Measurements from ENCODE around the gene IDS. TPM values are rescaled to one million over a fixed set of nuclear protein-coding genes. Genes with fewer than 3 reads are reported as not detected.

IDS gene
- total RNA-seq, 1 experiment from 2014 or later: 39.2 TPM

DNA sequence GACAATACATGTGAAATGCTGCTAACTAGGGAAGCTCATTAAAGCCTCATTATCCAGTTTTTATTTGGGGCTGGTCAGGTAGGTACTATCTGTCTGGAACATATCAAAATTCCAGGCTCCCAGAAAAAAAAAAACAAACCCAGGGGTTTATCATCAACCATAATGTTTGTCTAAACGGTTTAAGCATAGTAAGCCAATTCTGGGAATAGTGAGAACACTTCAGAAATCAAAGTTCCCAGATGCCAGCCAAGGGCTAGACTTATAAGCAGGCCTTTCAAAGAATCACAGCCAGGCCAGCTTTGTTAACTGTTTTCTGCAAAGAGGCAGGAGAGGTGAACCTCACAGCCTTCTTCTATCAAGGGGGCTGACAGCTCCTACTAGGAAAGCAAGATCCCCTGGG, 8.1 kb downstream of the IDS start:
- H3K27ac ChIP-seq (ENCODE audit: insufficient read length, low read depth, low read length): no peak overlapping the region

More for the DNA sequence above, 8.1 kb downstream of the IDS start:
- H4K91ac ChIP-seq (ENCODE audit: insufficient read length, low read depth, low read length): no peak overlapping the region
- H3K9me3 ChIP-seq (ENCODE audit: control insufficient read depth, low read depth, low read length): peaks cover 71% of the 10 kb centered on the region
- H4K8ac ChIP-seq (replicated peaks; ENCODE audit: insufficient read length, low read depth, low read length): no peak overlapping the region
- H3K9me3 Mint-ChIP-seq: peaks cover 42 to 51% of the 10 kb centered on the region in 2 experiments
- no peak overlapping the region for H2AFZ ChIP-seq (ENCODE audit: low read length)
- H3K27ac Mint-ChIP-seq: no peak overlapping the region
- H3K18ac ChIP-seq (ENCODE audit: insufficient read length, low read depth, low read length): no peak overlapping the region
- H3K36me3 Mint-ChIP-seq (ENCODE audit: insufficient read depth in 1 of 3, low read depth in 3 of 3): peaks cover 20 to 54% (median 53%) of the 10 kb centered on the region in 3 experiments; a peak in 6 of 7 replicates
- WGBS (ENCODE audit: extremely low coverage, insufficient read length, low lambda C conversion rate): no CpG with 5 or more reads among the region's 1 CpG
- H3K4ac ChIP-seq (ENCODE audit: low read depth, low read length): no peak overlapping the region
- H2BK20ac ChIP-seq (ENCODE audit: low read depth, low read length, poor library complexity, severe bottlenecking): no peak overlapping the region
- H3K4me2 ChIP-seq (ENCODE audit: insufficient read depth, insufficient read length, low read length): no peak overlapping the region
- no peak overlapping the region for H2BK15ac ChIP-seq (ENCODE audit: low read depth, low read length)
- H3K4me1 Mint-ChIP-seq: no peaks in the 10 kb centered on the region
- no peak overlapping the region for H3K14ac ChIP-seq (ENCODE audit: insufficient read depth, low read length)
- H2BK120ac ChIP-seq (ENCODE audit: low read depth, low read length, poor library complexity, severe bottlenecking): no peak overlapping the region
- no peak for DNase-seq
- no peak overlapping the region for H3K4me3 Mint-ChIP-seq
- no peaks in the 10 kb centered on the region for H3K79me2 ChIP-seq (ENCODE audit: insufficient read depth, low read length)
- no peak overlapping the region for H2BK5ac ChIP-seq (ENCODE audit: insufficient read length, low read length)
- H3K4me1 ChIP-seq (ENCODE audit: insufficient read depth, low read length): no peaks in the 10 kb centered on the region
- no peaks in the 10 kb centered on the region for H3K79me1 ChIP-seq (ENCODE audit: insufficient read depth, low read depth, low read length, poor library complexity, severe bottlenecking)
- no peaks in the 10 kb centered on the region for H3K23me2 ChIP-seq (ENCODE audit: insufficient read length, low read depth, low read length, poor library complexity, severe bottlenecking)
- no peaks in the 10 kb centered on the region; the same call in 1 of the 2 replicates for H3K27me3 Mint-ChIP-seq (ENCODE audit: low read depth)
- no peak overlapping the region for H3K56ac ChIP-seq (ENCODE audit: insufficient read length, low read depth, low read length)
- H4K5ac ChIP-seq (ENCODE audit: insufficient read length, low read depth, low read length): no peak overlapping the region
- no peak overlapping the region for H2AK5ac ChIP-seq (ENCODE audit: insufficient read length, low read length)
- H3T11ph ChIP-seq (ENCODE audit: low read length): no peak overlapping the region
- TF ChIP-seq, protein P1, sequence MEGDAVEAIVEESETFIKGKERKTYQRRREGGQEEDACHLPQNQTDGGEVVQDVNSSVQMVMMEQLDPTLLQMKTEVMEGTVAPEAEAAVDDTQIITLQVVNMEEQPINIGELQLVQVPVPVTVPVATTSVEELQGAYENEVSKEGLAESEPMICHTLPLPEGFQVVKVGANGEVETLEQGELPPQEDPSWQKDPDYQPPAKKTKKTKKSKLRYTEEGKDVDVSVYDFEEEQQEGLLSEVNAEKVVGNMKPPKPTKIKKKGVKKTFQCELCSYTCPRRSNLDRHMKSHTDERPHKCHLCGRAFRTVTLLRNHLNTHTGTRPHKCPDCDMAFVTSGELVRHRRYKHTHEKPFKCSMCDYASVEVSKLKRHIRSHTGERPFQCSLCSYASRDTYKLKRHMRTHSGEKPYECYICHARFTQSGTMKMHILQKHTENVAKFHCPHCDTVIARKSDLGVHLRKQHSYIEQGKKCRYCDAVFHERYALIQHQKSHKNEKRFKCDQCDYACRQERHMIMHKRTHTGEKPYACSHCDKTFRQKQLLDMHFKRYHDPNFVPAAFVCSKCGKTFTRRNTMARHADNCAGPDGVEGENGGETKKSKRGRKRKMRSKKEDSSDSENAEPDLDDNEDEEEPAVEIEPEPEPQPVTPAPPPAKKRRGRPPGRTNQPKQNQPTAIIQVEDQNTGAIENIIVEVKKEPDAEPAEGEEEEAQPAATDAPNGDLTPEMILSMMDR (conservative IDR thresholded peaks at IDR 0.05): no peak
- no peak overlapping the region for H3K23ac ChIP-seq (ENCODE audit: insufficient read length, low read depth, low read length)
- no peaks in the 10 kb centered on the region for H4K20me1 ChIP-seq (ENCODE audit: control insufficient read depth, insufficient read depth, insufficient read length)
- H3K27me3 ChIP-seq (ENCODE audit: insufficient read depth, low read length): no peaks in the 10 kb centered on the region
- no peak overlapping the region for H3K9ac ChIP-seq (ENCODE audit: extremely low read depth, insufficient read length, low read length)
- H2BK12ac ChIP-seq (ENCODE audit: insufficient read length, low read depth, low read length): no peak overlapping the region
